HEK293 (cell line): ENCODE results near the gene LARGE1.

Experiments used
- CTCF ChIA-PET: fragments of 350-600 bp; formaldehyde crosslinking; extraction: SDS; loops from one replicate; lab custom pipeline; 2021; ENCODE audit warnings: antibody characterized with exemption; lab: Yijun Ruan, JAX
- POLR2A ChIA-PET: fragments of 300-600 bp; formaldehyde crosslinking; extraction: SDS; loops from one replicate; lab custom pipeline; 2020; ENCODE audit warnings: antibody characterized with exemption, inconsistent platforms; lab: Yijun Ruan, JAX
- H3K27ac ChIP-seq: fragments of 200-500 bp; sonication (Bioruptor generic); 2 replicates; pipeline ENCODE4 v1.5.1; 2014; ENCODE audit warnings: low read depth, low read length, control low read depth, inconsistent platforms; ENCODE audit errors: extremely low read depth
- H3K36me3 ChIP-seq, 2 experiments: fragments of 200-500 bp in 1 of 2; sonication (Bioruptor generic) in 1 of 2; 1 replicate in 1 of 2; 2 replicates in 1 of 2; pipeline ENCODE4 v1.5.1; 2014 to 2017; ENCODE audit warnings: inconsistent platforms in 2 of 2, low read length in 2 of 2; ENCODE audit not compliant: control insufficient read depth in 2 of 2, insufficient read depth in 1 of 2
- H3K4me1 ChIP-seq: fragments of 200-500 bp; sonication (Bioruptor generic); 2 replicates; pipeline ENCODE4 v1.5.1; 2014; ENCODE audit warnings: mild to moderate bottlenecking, low read length, inconsistent platforms; ENCODE audit not compliant: control insufficient read depth, insufficient read depth
- H3K4me3 ChIP-seq: 2 replicates; pipeline ENCODE4 v1.5.1; 2011; ENCODE audit warnings: low read depth, mild to moderate bottlenecking, control low read depth, low read length, moderate library complexity
- H3K9me3 ChIP-seq: fragments of 200-500 bp; sonication (Bioruptor generic); 2 replicates; pipeline ENCODE4 v1.5.1; 2014; ENCODE audit warnings: low read depth, low read length, inconsistent platforms; ENCODE audit not compliant: control insufficient read depth, insufficient read depth
- EGR2 ChIP-seq: fragments of 450-650 bp; formaldehyde crosslinking; IDR thresholded peaks from 2 replicates; pipeline ENCODE4 v1.5.1; 2016; ENCODE audit warnings: low read depth, missing biosample characterization, missing genetic modification characterization
- FEZF1 ChIP-seq: fragments of 450-650 bp; formaldehyde crosslinking; IDR thresholded peaks from 2 replicates; pipeline ENCODE4 v1.5.1; 2016; ENCODE audit warnings: missing biosample characterization, missing genetic modification characterization
- GLI2 ChIP-seq: fragments of 450-650 bp; formaldehyde crosslinking; IDR thresholded peaks from 2 replicates; pipeline ENCODE4; 2017; ENCODE audit warnings: missing biosample characterization, missing genetic modification characterization, low read depth, borderline replicate concordance
- GLI4 ChIP-seq: fragments of 450-650 bp; formaldehyde crosslinking; IDR thresholded peaks from 2 replicates; pipeline ENCODE4 v1.5.1; 2016; ENCODE audit warnings: missing biosample characterization, missing genetic modification characterization
- HOXC10 ChIP-seq: sonication (generic); formaldehyde crosslinking; IDR thresholded peaks from 2 replicates; pipeline ENCODE4 v1.8.1; 2023; ENCODE audit warnings: mild to moderate bottlenecking, missing genetic modification reagents
- OSR2 ChIP-seq: fragments of 450-650 bp; formaldehyde crosslinking; IDR thresholded peaks from 2 replicates; pipeline ENCODE4 v1.5.1; 2016; ENCODE audit warnings: missing biosample characterization, missing genetic modification characterization
- RBAK ChIP-seq: fragments of 450-650 bp; formaldehyde crosslinking; IDR thresholded peaks from 2 replicates; pipeline ENCODE4 v1.5.1; 2016; ENCODE audit warnings: missing biosample characterization, missing genetic modification characterization
- ZBTB48 ChIP-seq: fragments of 450-650 bp; formaldehyde crosslinking; IDR thresholded peaks from 2 replicates; pipeline ENCODE4 v1.5.1; 2016; ENCODE audit warnings: missing biosample characterization, missing genetic modification characterization
- ZFP41 ChIP-seq: fragments of 450-650 bp; formaldehyde crosslinking; IDR thresholded peaks from 2 replicates; pipeline ENCODE4 v1.5.1; 2016; ENCODE audit warnings: missing biosample characterization, missing genetic modification characterization, borderline replicate concordance
- ZNF112 ChIP-seq: fragments of 450-650 bp; formaldehyde crosslinking; IDR thresholded peaks from 2 replicates; pipeline ENCODE4 v1.5.0; 2017; ENCODE audit warnings: missing biosample characterization, missing genetic modification characterization
- ZNF121 ChIP-seq: fragments of 450-650 bp; formaldehyde crosslinking; IDR thresholded peaks from 2 replicates; pipeline ENCODE4 v1.5.1; 2016; ENCODE audit warnings: missing biosample characterization, missing genetic modification characterization
- ZNF18 ChIP-seq: fragments of 450-650 bp; formaldehyde crosslinking; IDR thresholded peaks from 2 replicates; pipeline ENCODE4 v1.5.1; 2016; ENCODE audit warnings: missing biosample characterization, missing genetic modification characterization
- ZNF23 ChIP-seq: fragments of 450-650 bp; formaldehyde crosslinking; IDR thresholded peaks from 2 replicates; pipeline ENCODE4 v1.5.1; 2016; ENCODE audit warnings: missing biosample characterization, missing genetic modification characterization, borderline replicate concordance
- ZNF248 ChIP-seq: fragments of 450-650 bp; formaldehyde crosslinking; IDR thresholded peaks from 2 replicates; pipeline ENCODE4 v1.5.1; 2017; ENCODE audit warnings: missing biosample characterization, missing genetic modification characterization
- ZNF423 ChIP-seq: fragments of 450-650 bp; formaldehyde crosslinking; IDR thresholded peaks from 2 replicates; pipeline ENCODE4 v1.5.1; 2016; ENCODE audit warnings: missing biosample characterization, missing genetic modification characterization
- ZNF449 ChIP-seq: fragments of 450-650 bp; formaldehyde crosslinking; IDR thresholded peaks from 2 replicates; pipeline ENCODE4 v1.5.1; 2017; ENCODE audit warnings: missing biosample characterization, mild to moderate bottlenecking, missing genetic modification characterization, moderate library complexity
- ZNF473 ChIP-seq: fragments of 450-650 bp; formaldehyde crosslinking; IDR thresholded peaks from 2 replicates; pipeline ENCODE4 v1.5.1; 2017; ENCODE audit warnings: missing biosample characterization, missing genetic modification characterization
- ZNF544 ChIP-seq: fragments of 450-650 bp; formaldehyde crosslinking; IDR thresholded peaks from 2 replicates; pipeline ENCODE4 v1.5.0; 2017; ENCODE audit warnings: missing biosample characterization, missing genetic modification characterization
- ZNF555 ChIP-seq: fragments of 450-650 bp; formaldehyde crosslinking; conservative IDR thresholded peaks from 2 replicates; pipeline ENCODE4 v1.5.1; 2017; ENCODE audit warnings: missing biosample characterization, mild to moderate bottlenecking, missing genetic modification characterization, inconsistent platforms
- ZNF560 ChIP-seq: fragments of 450-650 bp; formaldehyde crosslinking; IDR thresholded peaks from 2 replicates; pipeline ENCODE4 v1.5.1; 2017; ENCODE audit warnings: missing biosample characterization, missing genetic modification characterization, borderline replicate concordance
- ZNF654 ChIP-seq: fragments of 450-650 bp; formaldehyde crosslinking; IDR thresholded peaks from 2 replicates; pipeline ENCODE4 v1.5.1; 2016; ENCODE audit warnings: low read depth, missing biosample characterization, missing genetic modification characterization
- ZNF664 ChIP-seq: fragments of 450-650 bp; formaldehyde crosslinking; IDR thresholded peaks from 2 replicates; pipeline ENCODE4 v1.5.1; 2016; ENCODE audit warnings: missing biosample characterization, missing genetic modification characterization
- ZNF747 ChIP-seq: fragments of 450-650 bp; formaldehyde crosslinking; IDR thresholded peaks from 2 replicates; pipeline ENCODE4 v1.5.1; 2016; ENCODE audit warnings: missing biosample characterization, missing genetic modification characterization
- ZSCAN16 ChIP-seq: fragments of 450-650 bp; formaldehyde crosslinking; IDR thresholded peaks from 2 replicates; pipeline ENCODE4 v1.5.1; 2016; ENCODE audit warnings: missing biosample characterization, missing genetic modification characterization
- TF ChIP-seq, protein P1 (sequence below): fragments of 450-650 bp; formaldehyde crosslinking; IDR thresholded peaks from 2 replicates; pipeline ENCODE4 v1.5.1; 2016; ENCODE audit warnings: missing biosample characterization, missing genetic modification characterization
- TF ChIP-seq, protein P2 (sequence below): fragments of 450-650 bp; formaldehyde crosslinking; IDR thresholded peaks from 2 replicates; pipeline ENCODE4 v1.5.1; 2016; ENCODE audit warnings: missing biosample characterization, missing genetic modification characterization

The LARGE1 gene

GRCh38 chr22:33669746-33670145 is 250.5 kb downstream of the LARGE1 start:
- ChIA-PET POLR2A (no interaction called here), CTCF (no interaction called here)
- H3K4me3 ChIP-seq: no peak overlapping the region

DNA sequence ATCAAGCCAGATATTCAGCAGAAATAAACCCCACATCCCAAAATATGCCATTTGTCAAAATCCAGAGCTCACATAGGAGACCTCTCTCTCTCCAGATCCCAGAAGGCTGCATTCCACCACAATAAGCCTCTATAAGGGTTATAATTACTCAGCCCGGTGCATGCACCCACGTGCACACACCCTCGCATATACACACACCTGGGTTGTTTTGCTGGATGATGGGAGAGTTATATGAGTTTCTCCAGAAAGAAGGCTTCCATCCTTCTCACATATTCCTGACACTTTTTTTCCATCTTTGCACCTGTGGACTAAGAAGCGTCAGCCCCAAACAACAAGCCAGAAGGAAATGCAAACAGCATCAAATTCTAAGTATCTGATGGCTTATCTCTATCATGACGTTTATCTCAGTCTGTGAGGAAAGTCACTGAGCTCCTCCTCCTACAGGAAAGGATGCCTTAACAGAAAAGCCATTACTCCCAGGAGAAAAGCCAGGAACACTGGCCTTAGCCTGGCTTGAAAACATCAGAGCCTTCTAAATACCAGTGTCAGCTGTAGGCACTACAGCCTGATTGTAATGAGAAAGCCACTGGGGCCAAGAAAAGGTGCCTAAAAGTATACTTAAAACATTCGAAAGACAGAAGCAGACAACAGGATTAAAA is 253.2 kb downstream of the LARGE1 start:
- H3K4me3 ChIP-seq: no peak overlapping the region
- H3K36me3 ChIP-seq: no peaks in the 10 kb centered on the region
- no peaks in the 10 kb centered on the region; the same call in 1 of the 2 replicates for H3K4me1 ChIP-seq
- ChIA-PET CTCF (no interaction called here), POLR2A (no interaction called here)
- no peaks in the 10 kb centered on the region for H3K9me3 ChIP-seq
- no peak overlapping the region for H3K27ac ChIP-seq
- TF ChIP-seq GLI4 (no peak), ZNF664 (tag by site-specific recombination) (no peak), ZNF544 (tag by site-specific recombination) (no peak), GLI2 (tag by site-specific recombination) (no peak), RBAK (no peak), EGR2 (tag by site-specific recombination) (peak; percentile 22; the same call in 1 of the 2 replicates)
- TF ChIP-seq, protein P1, sequence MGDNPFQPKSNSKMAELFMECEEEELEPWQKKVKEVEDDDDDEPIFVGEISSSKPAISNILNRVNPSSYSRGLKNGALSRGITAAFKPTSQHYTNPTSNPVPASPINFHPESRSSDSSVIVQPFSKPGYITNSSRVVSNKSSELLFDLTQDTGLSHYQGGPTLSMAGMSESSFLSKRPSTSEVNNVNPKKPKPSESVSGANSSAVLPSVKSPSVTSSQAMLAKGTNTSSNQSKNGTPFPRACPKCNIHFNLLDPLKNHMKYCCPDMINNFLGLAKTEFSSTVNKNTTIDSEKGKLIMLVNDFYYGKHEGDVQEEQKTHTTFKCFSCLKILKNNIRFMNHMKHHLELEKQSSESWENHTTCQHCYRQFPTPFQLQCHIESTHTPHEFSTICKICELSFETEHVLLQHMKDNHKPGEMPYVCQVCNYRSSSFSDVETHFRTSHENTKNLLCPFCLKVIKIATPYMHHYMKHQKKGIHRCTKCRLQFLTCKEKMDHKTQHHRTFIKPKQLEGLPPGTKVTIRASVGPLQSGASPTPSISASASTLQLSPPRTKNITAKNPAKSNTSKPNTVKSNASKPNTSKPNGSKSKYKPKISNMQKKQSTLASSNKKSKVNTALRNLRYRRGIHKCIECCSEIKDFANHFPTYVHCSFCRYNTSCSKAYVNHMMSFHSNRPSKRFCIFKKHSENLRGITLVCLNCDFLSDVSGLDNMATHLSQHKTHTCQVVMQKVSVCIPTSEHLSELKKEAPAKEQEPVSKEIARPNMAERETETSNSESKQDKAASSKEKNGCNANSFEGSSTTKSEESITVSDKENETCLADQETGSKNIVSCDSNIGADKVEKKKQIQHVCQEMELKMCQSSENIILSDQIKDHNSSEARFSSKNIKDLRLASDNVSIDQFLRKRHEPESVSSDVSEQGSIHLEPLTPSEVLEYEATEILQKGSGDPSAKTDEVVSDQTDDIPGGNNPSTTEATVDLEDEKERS (tag by site-specific recombination): no peak

More at GRCh38 chr22:33669746-33670145, 250.5 kb downstream of the LARGE1 start:
- no peak for TF ChIP-seq ZSCAN16 (tag by site-specific recombination)
- no peak for TF ChIP-seq ZNF121
- no peak for TF ChIP-seq HOXC10
- no peak for TF ChIP-seq ZFP41 (tag by site-specific recombination)
- no peak for TF ChIP-seq ZNF23
- TF ChIP-seq, protein P2, sequence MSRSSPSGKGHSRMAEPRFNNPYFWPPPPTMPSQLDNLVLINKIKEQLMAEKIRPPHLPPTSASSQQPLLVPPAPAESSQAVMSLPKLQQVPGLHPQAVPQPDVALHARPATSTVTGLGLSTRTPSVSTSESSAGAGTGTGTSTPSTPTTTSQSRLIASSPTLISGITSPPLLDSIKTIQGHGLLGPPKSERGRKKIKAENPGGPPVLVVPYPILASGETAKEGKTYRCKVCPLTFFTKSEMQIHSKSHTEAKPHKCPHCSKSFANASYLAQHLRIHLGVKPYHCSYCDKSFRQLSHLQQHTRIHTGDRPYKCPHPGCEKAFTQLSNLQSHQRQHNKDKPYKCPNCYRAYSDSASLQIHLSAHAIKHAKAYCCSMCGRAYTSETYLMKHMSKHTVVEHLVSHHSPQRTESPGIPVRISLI (tag by site-specific recombination): no peak
- no peak for TF ChIP-seq ZNF654 (tag by site-specific recombination)
- no peak for TF ChIP-seq ZNF555 (tag by site-specific recombination)
- Histone ChIP-seq H3K9me3 (no peaks in the 10 kb centered on the region), H3K4me1 (no peaks in the 10 kb centered on the region; the same call in 1 of the 2 replicates), H3K27ac (no peak overlapping the region), H3K36me3 (no peaks in the 10 kb centered on the region)

DNA sequence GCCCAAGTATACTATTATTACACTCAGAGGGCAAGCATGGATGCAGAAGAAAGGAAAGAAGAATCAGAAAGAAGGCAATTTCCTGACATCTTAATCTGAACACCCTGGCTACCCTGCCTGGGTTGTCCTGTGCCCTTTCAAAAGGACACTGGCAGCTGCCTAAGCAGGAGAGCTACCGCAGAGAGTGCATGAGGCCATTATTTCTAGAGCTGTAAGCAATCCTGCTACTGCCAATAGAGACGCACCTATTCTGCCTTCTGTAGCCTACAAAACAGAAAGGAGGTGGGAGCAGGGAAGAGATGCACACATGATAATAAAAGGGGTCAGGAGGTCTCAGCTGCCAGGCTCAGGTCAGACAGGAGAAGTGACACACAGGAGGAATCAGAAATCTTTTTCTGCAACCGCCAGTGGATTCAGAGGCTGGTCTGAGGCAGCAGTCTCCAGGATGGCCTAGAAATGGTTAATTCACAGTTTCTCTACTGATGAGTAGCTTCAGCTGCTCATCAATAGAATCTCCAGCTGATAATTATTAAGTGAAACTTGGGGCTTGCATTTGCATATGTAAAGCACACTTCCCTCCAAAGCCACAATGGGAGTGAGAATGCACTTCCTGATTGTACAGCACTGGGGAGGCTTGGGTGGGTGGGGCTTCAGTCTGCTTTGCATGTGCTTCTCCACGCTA is 253.9 kb downstream of the LARGE1 start:
- Histone ChIP-seq H3K4me1 (no peaks in the 10 kb centered on the region; the same call in 1 of the 2 replicates), H3K27ac (no peak overlapping the region), H3K4me3 (no peak overlapping the region), H3K9me3 (no peaks in the 10 kb centered on the region), H3K36me3 (no peaks in the 10 kb centered on the region)
- CTCF ChIA-PET: no interaction called here
- POLR2A ChIA-PET: interaction anchor here (0.7 kb wide), 1 partner anchor 8 kb away, joined by 3 read pairs; no protein-coding TSS in a partner anchor
- no peak for TF ChIP-seq ZNF423 (tag by site-specific recombination)
- TF ChIP-seq ZNF473 (tag by site-specific recombination): no peak
- no peak for TF ChIP-seq FEZF1 (tag by site-specific recombination)
- TF ChIP-seq ZNF449 (tag by site-specific recombination): no peak
- TF ChIP-seq ZNF560 (tag by site-specific recombination): no peak
- TF ChIP-seq ZBTB48 (tag by site-specific recombination): no peak
- TF ChIP-seq ZNF747: no peak
- TF ChIP-seq ZNF112 (tag by site-specific recombination): no peak
- no peak for TF ChIP-seq OSR2 (tag by site-specific recombination)
- no peak for TF ChIP-seq ZNF18 (tag by site-specific recombination)
- no peak for TF ChIP-seq ZNF248
